ENCODE measurements around the gene SHROOM3.
A peak's percentile ranks its signal among the peaks of the same experiment; 100 is the strongest.
"Not testable (repeated sequence)": the region's sequence is repeated elsewhere in the genome, so short reads cannot be mapped to it uniquely, and the experiment has no call there.

SHROOM3 gene

DNA sequence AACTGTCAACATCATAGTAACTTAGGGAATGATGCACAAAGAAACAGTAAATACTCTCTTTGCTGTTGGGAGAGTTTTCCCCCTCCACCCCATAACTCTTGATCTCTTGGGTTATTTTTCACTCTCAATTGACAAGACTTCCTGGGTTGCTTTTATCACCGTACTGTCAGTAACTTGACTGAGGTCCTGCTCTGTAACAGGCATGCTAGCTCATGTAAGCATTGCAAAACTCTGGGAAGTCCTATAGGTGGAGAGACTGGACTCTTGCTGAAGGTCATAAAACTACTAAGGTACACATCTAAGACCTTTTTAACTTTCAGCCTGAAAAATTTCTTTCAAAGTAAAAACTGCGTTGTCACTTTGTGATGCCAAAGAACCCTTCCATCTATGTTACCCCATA is 10.9 kb downstream of the SHROOM3 start:
- DNase-seq (ENCODE audit: low spot score), result no peak

DNA sequence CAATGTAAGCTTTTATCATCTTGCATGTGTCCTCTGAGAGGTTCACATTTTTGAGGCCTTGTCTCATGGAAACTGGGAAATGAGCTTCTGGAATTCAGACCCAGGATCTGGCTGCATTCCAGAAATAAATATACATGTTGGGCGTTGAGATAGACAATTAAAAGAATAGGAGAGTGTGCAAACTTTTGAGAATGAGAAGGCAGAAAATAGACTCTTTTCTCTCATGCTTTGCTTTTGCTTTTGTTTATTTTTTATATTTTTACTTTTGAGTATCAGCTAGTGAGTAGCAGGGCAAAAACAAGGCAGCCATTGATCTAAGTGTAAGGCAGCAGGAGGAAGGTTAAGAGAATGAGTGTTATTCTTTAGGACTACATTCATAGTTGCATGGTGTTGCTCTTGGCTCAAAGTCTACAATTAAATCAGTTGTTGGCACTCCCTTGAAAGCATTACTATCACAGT is 12.4 kb downstream of the SHROOM3 start:
- DNase-seq (ENCODE audit: low spot score), result no peak

DNA sequence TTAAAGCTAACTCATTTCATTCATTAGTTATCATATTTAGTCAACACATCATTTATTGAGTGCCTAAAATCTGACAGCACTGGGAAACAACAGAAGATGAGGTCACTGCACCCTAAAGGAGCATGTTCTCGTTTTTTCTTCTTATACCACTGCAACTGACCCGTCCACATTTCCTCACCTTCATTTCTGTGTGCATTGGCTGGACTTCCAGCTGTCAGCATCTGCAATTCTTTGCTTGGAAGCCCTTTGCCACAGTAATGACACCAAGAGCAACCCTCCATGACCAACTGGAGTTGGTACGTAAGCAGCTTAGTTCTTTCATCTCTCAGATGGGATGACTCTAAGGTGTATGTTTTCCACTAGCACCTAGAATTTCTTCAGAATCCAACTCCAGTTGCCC is 13.2 kb downstream of the SHROOM3 start:
- DNase-seq (ENCODE audit: low spot score), result no peak

DNA sequence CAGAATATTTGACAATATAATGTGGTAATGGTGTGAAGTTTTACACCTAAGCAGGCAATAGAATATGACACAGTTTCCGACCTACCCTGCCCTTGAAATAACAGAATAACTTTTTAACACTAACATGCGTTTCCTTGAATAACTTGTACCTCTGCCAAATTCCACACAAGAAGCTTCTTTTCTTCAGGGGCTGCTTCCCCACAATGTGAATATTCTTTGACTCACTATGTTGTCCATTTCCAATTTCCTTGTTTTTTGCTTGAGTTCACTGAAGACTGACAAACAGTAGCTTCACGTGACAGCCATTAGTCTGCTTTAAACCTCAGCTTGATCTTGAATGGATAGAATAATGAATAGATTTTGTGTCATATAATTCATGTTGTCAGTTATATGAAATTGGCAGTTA is 14.3 kb downstream of the SHROOM3 start:
- no peak for DNase-seq (ENCODE audit: low spot score)

DNA sequence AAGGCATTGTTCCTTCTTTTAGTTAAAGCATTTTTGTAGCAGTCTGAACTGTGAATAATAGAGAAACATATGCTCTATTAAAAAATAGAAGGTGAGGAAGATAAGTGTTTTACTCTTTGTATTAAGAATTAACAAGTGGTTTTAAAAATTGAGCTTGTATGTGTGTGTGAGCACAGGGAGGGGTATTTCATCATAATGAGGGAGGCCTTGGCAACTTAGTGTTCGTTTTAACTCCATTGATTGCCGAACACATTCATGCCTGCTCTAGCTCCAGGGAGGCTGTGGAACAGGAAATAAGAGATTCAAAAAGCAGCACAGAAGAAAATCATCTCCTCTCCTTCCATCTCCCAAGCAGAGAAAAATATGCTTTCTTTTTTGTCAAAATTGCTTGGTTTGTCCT is 14.8 kb downstream of the SHROOM3 start:
- DNase-seq (ENCODE audit: low spot score), result no peak

DNA sequence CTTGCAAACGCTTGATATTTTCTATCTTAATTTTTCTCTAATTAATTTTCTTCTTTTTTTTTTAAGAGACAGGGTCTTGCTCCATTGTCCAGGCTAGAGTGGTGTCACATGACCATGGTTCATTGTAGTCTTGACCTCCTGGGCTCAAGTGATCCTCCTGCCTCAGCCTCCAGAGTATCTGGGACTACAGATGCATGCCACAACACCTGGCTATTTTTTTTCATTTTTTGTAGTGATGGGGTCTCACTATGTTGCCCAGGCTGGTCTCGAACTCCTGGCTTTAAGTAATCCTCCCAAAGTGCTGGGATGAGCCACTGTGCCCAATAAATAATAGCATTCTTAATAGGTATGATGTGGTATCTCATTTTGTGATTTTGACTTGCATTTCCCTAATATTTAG is 18.2 kb downstream of the SHROOM3 start:
- no peak for DNase-seq (ENCODE audit: low spot score)

DNA sequence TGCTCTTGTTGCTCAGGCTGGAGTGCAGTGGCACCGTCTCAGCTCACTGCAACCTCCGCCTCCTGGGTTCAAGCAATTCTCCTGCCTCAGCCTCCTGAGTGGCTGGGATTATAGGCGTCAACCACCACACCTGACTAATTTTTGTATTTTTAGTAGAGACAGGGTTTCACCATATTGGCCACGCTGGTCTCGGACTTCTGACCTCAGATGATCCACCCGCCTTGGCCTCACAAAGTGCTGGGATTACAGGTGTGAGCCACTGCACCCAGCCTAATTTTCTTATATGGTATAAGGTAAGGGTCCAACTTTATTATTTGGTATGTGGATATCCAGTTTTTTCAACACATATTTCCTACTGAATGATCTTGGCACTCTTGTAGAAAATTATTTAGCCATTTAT is 19.0 kb downstream of the SHROOM3 start:
- DNase-seq (ENCODE audit: low spot score), result not testable (repeated sequence)

DNA sequence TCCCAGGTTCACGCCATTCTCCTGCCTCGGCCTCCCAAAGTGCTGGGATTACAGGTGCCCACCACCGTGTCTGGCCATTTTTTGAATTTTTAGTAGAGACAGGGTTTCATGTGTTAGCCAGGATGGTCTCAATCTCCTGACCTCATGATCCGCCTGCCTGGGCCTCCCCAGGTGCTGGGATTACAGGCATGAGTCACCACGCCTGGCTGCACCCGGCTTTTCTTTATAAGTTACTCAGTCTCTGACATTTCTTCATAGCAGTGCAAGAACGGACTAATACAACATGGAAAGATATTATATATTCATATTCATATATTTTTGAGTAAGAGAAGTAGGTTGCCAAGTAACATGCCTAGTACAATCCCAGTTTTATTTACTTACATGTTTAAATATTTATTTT is 22.9 kb downstream of the SHROOM3 start:
- no peak for DNase-seq (ENCODE audit: low spot score)

DNA sequence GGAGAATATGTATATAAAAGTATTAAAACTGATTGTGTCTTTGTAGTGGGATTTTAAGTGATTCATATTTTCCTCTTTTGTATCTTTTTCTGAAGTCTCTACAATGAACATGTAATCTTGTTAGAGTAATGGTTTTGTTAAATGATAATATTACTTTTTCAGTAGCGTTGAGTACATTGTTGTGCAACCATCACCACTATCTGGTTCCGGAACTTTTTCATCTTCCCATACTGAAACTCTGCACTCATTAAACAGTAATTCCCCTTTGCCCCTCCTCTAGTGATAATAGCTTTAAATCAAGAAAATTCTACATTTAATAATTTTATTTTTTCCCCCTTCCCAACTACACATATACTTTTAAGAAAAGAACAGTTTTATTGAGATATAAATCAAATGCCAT is 23.3 kb downstream of the SHROOM3 start:
- DNase-seq (ENCODE audit: low spot score), result no peak

DNA sequence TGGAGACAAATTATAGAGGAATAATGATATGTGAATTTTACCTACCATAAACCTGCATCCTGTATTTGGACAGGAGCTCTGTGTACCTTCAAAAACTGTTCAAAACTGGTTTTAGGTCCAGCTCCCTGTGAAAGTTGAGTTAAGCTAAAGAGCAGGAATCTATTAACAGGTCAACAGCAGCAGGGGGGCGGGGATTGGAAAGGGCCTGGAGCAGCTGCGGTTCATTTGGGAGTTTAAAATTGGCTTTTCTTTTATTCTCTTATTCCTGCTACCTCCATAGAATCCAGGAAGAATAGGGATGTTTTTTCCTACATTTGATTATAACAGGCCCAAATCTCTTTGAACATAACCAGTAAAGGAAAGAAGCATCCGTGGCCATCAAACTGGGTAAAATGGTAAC is 23.8 kb downstream of the SHROOM3 start:
- no peak for DNase-seq (ENCODE audit: low spot score)

DNA sequence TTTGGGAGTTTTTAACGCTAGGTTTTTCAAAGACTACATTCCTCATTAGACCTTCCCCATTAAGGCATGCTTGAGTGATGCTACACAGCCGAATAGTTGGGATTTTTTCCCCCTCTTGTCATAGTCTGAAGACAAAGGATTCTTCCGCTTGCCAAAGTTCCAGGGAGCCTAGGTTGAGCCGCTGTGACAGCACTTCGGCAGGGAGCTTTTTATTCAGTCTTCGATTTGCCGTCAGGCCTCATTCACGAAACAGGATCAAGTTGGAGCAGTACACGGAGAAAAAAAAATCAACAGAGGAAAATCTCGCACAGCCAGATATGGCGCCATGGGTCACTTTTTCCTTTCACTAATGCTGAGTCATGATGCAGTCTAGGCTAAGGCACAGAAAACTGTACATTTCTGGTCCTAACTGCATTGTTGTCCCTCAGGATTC is 24.3 kb downstream of the SHROOM3 start:
- peak; percentile 39 for DNase-seq (ENCODE audit: low spot score)

DNA sequence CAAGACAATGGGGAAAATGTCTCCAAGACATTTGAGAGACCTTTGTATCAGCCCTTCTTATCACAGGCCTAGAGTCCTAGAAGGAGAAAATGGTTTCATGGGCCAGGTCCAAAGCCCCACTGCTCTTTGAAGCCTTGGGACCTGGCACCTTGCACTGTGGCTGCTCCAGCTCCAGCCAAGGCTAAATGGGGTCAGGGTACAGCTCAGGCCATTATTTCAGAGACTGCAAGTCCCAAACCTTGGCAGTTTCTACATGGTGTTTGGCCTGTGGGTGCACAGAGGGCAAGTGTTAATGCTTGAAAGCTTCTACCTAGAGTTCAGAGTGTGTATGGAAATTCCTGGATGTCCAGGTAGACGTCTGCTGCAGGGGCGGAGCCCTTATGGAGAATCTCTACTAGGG is 28.5 kb downstream of the SHROOM3 start:
- no peak for DNase-seq (ENCODE audit: low spot score)

DNA sequence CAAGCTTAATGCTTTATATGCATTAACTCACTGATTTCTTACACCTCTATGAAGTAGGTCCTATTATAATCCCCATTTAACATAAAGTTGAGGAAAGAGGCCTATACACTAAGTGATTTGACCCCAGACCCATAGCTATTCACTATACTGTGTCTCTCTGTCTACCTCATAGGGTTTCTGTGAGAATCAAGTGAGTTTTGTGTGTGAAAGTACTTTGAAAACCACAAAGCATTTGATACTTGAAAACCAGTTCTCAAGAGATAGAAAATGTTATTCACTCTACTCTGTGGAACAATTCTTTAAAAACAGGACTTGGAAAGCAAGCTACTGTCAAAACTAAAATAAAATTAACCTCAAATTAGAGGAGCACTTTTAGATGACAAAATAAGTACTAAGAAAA is 35.0 kb downstream of the SHROOM3 start:
- DNase-seq (ENCODE audit: low spot score), result no peak

DNA sequence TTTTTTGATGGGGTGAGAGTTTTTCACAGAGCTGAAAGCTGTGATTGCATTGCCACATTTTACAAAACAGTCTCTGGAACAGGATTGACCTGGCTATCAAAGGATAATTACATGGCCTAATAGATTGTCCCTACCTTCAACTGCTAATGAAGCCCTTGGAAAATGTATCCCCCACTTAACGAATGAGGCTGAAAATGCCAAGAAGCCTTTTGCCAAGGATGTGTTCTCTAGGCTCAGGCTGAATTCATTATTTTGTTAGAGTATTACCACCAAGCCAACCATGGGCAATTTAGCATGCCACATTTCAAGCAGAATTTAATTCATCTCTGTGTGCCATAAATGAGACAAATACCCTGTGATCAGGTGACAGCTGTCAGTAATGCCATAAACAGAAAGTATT is 35.5 kb downstream of the SHROOM3 start:
- no peak for DNase-seq (ENCODE audit: low spot score)

DNA sequence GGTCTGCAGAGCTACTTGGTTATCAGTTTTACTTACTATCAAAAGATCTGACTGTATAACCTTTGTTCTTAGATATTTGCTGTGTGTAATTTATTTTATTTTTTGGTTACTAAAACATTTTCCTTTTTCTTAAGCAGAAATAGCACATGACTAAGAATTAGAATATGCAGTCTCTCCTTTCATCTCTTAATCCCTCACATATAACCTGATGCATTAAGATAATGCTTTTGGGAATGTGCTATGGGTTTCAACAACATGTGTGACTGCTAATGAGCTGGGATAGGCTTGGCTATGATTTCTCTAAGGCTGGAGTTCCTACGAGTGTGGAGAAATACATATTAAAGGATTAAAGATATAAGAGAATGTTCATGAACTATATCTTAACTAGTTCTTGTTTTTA is 41.5 kb downstream of the SHROOM3 start:
- no peak for DNase-seq (ENCODE audit: low spot score)

DNA sequence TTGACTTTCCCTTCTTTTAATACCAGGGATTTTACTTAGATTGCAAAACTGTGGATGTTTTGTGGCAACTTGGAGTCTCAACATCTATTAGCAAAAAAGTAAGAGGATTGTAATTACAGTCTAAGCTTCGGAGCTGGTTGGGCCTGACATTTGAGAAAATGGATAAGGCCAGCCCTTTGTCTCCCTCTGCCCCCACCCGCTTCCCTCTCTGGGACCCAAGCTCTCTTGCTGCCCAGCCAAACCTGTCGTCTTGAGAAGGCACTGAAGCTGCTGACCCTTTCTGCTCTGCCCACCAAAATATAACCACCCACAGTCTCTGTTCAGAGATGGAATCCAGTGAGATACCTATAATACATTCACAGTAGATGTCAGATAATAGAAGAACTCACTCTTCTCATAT is 49.6 kb downstream of the SHROOM3 start:
- no peak for DNase-seq (ENCODE audit: low spot score)

DNA sequence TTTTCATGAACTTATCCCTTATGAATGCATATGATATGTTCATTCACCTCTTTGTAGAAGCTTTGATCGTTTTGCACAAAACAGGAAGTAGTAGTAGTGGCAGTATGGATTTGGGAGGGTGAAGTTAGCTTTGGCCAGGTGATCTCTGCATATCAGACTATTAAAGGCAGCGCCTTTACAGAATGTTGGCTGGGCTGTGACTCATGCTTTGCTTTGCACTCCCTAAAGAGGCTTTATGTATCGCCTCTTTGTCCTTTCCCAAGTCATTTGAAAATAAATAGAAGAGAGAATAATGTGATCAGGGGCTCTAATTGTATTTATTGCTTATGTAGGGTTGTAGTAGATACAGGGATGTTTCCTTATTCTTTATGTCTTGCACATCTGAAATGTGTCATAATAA is 50.4 kb downstream of the SHROOM3 start:
- no peak for DNase-seq (ENCODE audit: low spot score)

DNA sequence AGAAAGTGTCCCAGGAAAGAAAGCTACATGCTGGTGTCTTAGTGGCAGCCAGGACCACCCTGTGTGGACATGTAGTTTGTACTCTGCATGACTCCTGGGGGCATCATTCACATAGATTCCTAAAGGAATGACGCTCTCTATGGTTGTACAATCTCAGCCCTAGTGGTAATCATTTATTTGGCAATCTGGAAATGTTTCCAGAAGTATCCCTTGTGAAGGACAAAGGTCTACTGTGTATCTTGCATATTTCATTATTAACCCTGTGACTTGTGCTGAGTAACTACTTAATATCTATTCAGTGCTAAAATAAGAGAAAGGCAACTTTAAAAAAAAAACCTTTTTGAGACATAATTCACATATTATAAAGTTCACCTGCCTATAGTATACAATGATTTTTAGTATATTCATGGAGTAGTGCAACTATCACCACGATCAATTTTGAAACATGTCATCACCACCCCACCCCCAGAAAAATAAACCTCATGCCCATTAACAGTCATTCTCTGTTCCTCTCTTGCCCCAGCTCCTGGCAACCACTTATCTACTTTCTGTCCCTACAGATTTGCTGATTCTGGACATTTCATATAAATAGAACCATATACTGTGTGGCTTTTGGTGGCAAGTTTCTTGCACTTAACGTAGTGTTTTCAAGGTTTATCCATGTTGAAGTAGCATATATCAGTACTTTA is 51.7 kb downstream of the SHROOM3 start:
- no peak for DNase-seq (ENCODE audit: low spot score)

DNA sequence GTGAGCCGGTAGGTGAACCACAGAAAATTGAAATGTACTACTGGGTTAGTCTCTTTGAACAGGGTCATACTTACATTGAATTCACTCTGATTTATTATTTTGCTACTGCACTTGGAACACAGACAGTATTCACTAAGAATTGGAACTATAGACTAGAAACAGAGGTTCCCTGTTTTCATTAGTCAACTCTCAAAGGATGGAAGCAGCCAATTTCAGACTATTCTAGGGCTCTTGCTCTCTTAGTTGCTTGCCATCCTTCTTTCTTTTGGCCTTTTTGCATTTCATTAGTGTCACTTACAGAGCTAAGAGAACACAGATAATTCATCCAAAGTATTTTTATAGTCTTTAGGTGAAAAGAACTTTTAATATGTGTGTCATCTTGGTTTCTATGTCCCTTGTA is 52.6 kb downstream of the SHROOM3 start:
- no peak for DNase-seq (ENCODE audit: low spot score)

DNA sequence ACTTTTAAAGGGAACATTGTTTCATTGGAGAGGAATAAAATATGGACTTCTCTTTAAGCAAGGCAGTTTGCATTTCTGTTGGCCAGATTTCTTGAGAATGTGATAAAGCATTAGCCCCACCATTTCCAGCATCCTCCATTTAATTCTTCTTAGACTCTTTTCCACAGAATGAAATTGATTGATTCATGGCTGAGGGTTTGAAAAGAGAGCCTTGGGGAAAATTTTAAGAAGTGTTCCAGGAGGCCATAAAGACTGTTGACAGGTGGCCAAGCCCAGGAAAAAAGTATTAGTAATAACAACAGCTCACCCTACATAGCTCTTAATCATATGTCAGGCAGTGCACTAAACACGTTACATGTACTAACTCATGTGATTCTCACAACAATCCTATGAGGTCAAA is 53.4 kb downstream of the SHROOM3 start:
- DNase-seq (ENCODE audit: low spot score), result no peak

DNA sequence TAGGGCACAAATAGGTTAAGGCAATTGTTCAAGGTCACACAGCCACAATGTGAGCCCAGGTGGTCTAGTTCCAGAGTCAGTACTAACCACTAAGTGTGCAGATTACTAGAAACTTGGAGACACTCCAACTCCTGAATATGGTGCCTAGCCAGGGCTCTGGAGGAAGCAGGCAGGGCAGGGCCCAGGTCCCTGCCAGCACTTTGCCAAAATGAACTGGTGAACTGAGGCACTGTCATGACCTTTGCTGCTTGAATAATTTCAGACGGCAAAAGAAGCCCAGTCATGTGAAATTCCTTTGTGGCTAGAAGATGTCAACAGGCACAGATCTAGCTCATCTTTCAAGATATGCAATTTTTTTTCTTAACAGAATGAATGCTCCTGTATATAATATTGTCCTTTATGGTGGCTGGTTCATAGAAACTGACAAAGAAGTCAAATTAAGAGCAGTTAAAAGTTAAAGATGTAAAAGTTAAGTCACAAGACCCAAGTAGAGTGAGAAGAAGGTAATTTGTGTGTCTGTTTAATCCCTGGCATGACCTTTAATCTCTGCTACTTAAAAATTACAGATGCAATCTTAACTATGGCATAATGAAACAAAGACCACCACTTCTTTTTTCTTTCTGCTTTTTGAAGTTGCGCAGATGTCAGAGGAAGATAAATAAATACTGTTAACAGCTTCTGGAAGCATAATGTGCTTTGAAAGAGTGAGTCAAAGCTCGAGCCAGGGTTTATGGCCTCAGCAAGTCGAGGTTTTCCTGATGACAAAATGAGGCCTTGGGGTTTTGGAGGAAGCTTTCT is 54.1 kb downstream of the SHROOM3 start:
- no peak for DNase-seq (ENCODE audit: low spot score)

DNA sequence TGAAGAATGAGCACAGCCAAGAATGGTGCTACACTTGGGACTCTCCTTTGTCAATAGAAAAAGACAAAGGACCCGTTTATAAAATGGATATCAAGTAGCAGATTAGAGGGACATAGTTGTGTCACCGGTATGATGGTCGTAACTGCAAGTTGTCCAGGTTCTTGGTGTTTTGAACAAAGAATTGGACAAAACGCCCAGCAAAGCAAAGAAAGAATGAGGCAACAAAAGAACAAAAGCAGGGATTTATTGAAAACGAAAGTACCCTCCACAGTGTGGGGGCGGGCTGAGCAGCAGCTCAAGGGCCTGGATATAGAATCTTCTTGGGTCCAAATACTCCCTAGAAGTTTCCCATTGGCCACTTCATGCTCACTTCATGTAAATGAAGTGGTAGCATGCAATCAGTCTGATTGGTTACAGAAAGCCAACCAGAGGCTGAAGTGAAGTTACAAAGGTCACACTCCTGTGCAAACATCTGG is 54.7 kb downstream of the SHROOM3 start:
- no peak for DNase-seq (ENCODE audit: low spot score)

DNA sequence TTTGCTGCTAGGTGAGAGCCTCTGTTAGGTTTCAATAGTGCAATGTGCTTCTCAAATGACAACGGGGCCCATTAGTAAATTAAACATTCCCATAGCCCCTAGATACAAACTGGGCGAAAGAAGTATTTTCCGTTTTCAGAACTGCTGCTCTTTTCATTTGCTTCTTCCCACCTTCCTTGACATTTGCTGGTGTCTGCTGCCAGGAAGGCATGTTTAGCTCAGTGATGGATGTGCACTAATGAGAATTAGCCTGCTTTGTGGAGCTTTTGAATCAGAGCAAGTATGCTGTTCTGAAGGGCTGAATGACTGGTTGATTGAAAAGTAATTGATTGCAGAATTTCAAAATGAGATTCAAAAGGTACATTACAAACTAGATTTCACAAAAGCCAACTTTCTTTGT is 57.0 kb downstream of the SHROOM3 start:
- no peak for DNase-seq (ENCODE audit: low spot score)

DNA sequence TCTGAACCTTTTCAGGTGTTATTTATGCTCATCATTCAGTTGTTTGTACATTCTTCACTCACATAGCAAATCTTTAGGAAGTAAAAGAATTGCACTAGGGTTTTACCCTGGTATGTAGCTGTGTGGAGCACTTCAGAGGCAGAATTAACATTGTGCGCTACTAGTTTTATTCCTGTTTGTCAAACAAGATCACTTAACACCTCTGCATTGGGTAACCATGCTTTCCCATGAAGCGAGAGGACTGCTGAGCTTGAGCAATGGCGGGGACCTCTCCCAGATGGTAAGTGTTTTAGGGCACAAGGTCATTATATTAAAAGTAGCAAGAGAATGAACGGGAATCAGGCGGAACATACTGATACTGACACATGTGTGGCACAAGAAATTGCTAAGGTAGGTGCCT is 59.2 kb downstream of the SHROOM3 start:
- no peak for DNase-seq (ENCODE audit: low spot score)

Measured in cerebellar cortex (tissue), 1 donor.